Measurements from ENCODE around the gene GBA2.

GBA2 gene

GRCh38 chr9:35737143-35737542, 11.9 kb downstream of the GBA2 start:
- no peak for DNase-seq

GRCh38 chr9:35736201-35736633, 12.8 kb downstream of the GBA2 start:
- peak; percentile 28 for DNase-seq

GRCh38 chr9:35734096-35734495, 14.9 kb downstream of the GBA2 start:
- no peak for DNase-seq

GRCh38 chr9:35732800-35733541, 16.1 kb downstream of the GBA2 start:
- DNase-seq: no peak

GRCh38 chr9:35732185-35732799, 16.7 kb downstream of the GBA2 start, which contains the start of the genes CREB3 and TLN1:
Gene CREB3 (plus strand): TSS chr9:35732666. CDS start chr9:35732773, 107 bp downstream.
Gene TLN1 (minus strand): TSS chr9:35732195. CDS start chr9:35725694, 6,501 bp downstream.
- DNase-seq: peak; percentile 95

GRCh38 chr9:35731415-35732184, 17.4 kb downstream of the GBA2 start:
- no peak for DNase-seq

- no peak for DNase-seq
Measured at GRCh38 chr9:35730486-35730854, 18.6 kb downstream of the GBA2 start.

- peak; percentile 5 for DNase-seq
Measured at GRCh38 chr9:35729700-35730485, 19.1 kb downstream of the GBA2 start.

- DNase-seq: no peak
Measured at GRCh38 chr9:35729101-35729500, 19.9 kb downstream of the GBA2 start.

GRCh38 chr9:35728041-35728971, 20.7 kb downstream of the GBA2 start:
- DNase-seq: no peak

- DNase-seq: no peak
Measured at GRCh38 chr9:35727676-35728040, 21.4 kb downstream of the GBA2 start.

GRCh38 chr9:35726931-35727330, 22.1 kb downstream of the GBA2 start:
- DNase-seq: no peak

GRCh38 chr9:35725362-35725761, 23.7 kb downstream of the GBA2 start:
- DNase-seq: no peak

GRCh38 chr9:35723908-35724307, 25.1 kb downstream of the GBA2 start:
- DNase-seq: no peak

GRCh38 chr9:35723426-35723825, 25.6 kb downstream of the GBA2 start:
- no peak for DNase-seq

- DNase-seq: no peak
Measured at GRCh38 chr9:35719546-35719945, 29.5 kb downstream of the GBA2 start.

GRCh38 chr9:35718721-35719511, 30.1 kb downstream of the GBA2 start:
- DNase-seq: no peak

GRCh38 chr9:35717132-35717870, 31.7 kb downstream of the GBA2 start:
- DNase-seq: no peak

- DNase-seq: no peak
Measured at GRCh38 chr9:35716230-35716629, 32.8 kb downstream of the GBA2 start.

All from effector CD8-positive, alpha-beta T cell (primary cell).